ENCODE data around the gene PSME3IP1. TPM values are rescaled to one million over a fixed set of nuclear protein-coding genes. Genes with fewer than 3 reads are reported as not detected.

Gene PSME3IP1
- polyA plus RNA-seq, 1 experiment, result 96.5 TPM

GRCh38 chr16:57140931-57141668 is 44.7 kb downstream of the PSME3IP1 start:
- Histone ChIP-seq H3K4me3 (ENCODE audit: low read depth, low read length) (no peak overlapping the region), H3K27me3 (ENCODE audit: control insufficient read depth, insufficient read depth, low read length) (no peaks in the 10 kb centered on the region), H3K36me3 (ENCODE audit: control insufficient read depth, insufficient read depth, low read length) (peaks cover 3% of the 10 kb centered on the region)
- no peak for TF ChIP-seq CTCF (IDR thresholded peaks at IDR 0.05; ENCODE audit: insufficient read depth, low read depth, low read length)
- POLR2A ChIA-PET, result no interaction called here
- DNase-seq (ENCODE audit: low read depth), result no peak
- CTCF ChIA-PET, result interaction anchor here (1.0 to 1.1 kb wide), 3 partner anchors 10 to 58 kb away, joined by 3 read pairs; no protein-coding TSS in a partner anchor

GRCh38 chr16:57138281-57138935 is 47.4 kb downstream of the PSME3IP1 start:
- DNase-seq (ENCODE audit: low read depth), result no peak
- TF ChIP-seq CTCF (IDR thresholded peaks at IDR 0.05; ENCODE audit: insufficient read depth, low read depth, low read length), result no peak
- Histone ChIP-seq H3K4me3 (ENCODE audit: low read depth, low read length) (no peak overlapping the region), H3K36me3 (ENCODE audit: control insufficient read depth, insufficient read depth, low read length) (peaks cover 1% of the 10 kb centered on the region), H3K27me3 (ENCODE audit: control insufficient read depth, insufficient read depth, low read length) (no peaks in the 10 kb centered on the region)
- ChIA-PET CTCF (interaction anchor here (0.6 kb wide), 1 partner anchor 337 kb away, joined by 3 read pairs; no protein-coding TSS in a partner anchor), POLR2A (no interaction called here)

GRCh38 chr16:57137566-57138273 is 48.1 kb downstream of the PSME3IP1 start:
- peaks cover 1% of the 10 kb centered on the region; the same call in 1 of the 2 replicates for H3K36me3 ChIP-seq (ENCODE audit: control insufficient read depth, insufficient read depth, low read length)
- DNase-seq (ENCODE audit: low read depth), result no peak
- ChIA-PET POLR2A (no interaction called here), CTCF (interaction anchor here (0.6 kb wide), 2 partner anchors 36 to 336 kb away, joined by 3 read pairs; no protein-coding TSS in a partner anchor)
- no peak for TF ChIP-seq CTCF (IDR thresholded peaks at IDR 0.05; ENCODE audit: insufficient read depth, low read depth, low read length)
- H3K27me3 ChIP-seq (ENCODE audit: control insufficient read depth, insufficient read depth, low read length), result no peaks in the 10 kb centered on the region
- no peak overlapping the region for H3K4me3 ChIP-seq (ENCODE audit: low read depth, low read length)

- no peak for DNase-seq (ENCODE audit: low read depth)
- Histone ChIP-seq H3K27me3 (ENCODE audit: control insufficient read depth, insufficient read depth, low read length) (no peaks in the 10 kb centered on the region), H3K4me3 (ENCODE audit: low read depth, low read length) (no peak overlapping the region), H3K36me3 (ENCODE audit: control insufficient read depth, insufficient read depth, low read length) (peaks cover 1% of the 10 kb centered on the region; the same call in 1 of the 2 replicates)
- ChIA-PET CTCF (interaction anchor here (0.6 kb wide), 1 partner anchor 35 kb away, joined by 3 read pairs; no protein-coding TSS in a partner anchor), POLR2A (interaction anchor here (0.6 kb wide), 1 partner anchor 189 kb away, joined by 4 read pairs; no protein-coding TSS in a partner anchor)
- no peak for TF ChIP-seq CTCF (IDR thresholded peaks at IDR 0.05; ENCODE audit: insufficient read depth, low read depth, low read length)
These were observed 48.8 kb downstream of the PSME3IP1 start for GRCh38 chr16:57137043-57137442.

GRCh38 chr16:57134982-57135381 is 50.9 kb downstream of the PSME3IP1 start:
- DNase-seq (ENCODE audit: low read depth), result no peak
- H3K4me3 ChIP-seq (ENCODE audit: low read depth, low read length), result no peak overlapping the region
- no peaks in the 10 kb centered on the region for H3K27me3 ChIP-seq (ENCODE audit: control insufficient read depth, insufficient read depth, low read length)
- peaks cover 1% of the 10 kb centered on the region for H3K36me3 ChIP-seq (ENCODE audit: control insufficient read depth, insufficient read depth, low read length)
- POLR2A ChIA-PET, result no interaction called here
- CTCF ChIA-PET, result no interaction called here
- TF ChIP-seq CTCF (IDR thresholded peaks at IDR 0.05; ENCODE audit: insufficient read depth, low read depth, low read length), result no peak

All from BJ (cell line).